Neural progenitor cell (in vitro differentiated cells): ENCODE results near the gene RMP24.

Experiments
- DNase-seq: peaks from one replicate; pipeline ENCODE4 v3.0.0-alpha.2; 2016; ENCODE audit warnings: low spot score
- H2AFZ ChIP-seq: fragments of 200-600 bp; sonication (generic); replicated peaks from 2 replicates; pipeline ENCODE4 v1.6.1; 2016; ENCODE audit warnings: antibody characterized with exemption
- H3F3A ChIP-seq: fragments of 200-600 bp; sonication (generic); 2 replicates; pipeline ENCODE4 v1.6.1; 2016; ENCODE audit warnings: antibody characterized with exemption, low read depth
- H3K27ac ChIP-seq: fragments of 200-600 bp; sonication (generic); 2 replicates; pipeline ENCODE4 v1.5.1; 2016; ENCODE audit warnings: mild to moderate bottlenecking
- H3K27me3 ChIP-seq: fragments of 200-600 bp; sonication (generic); 2 replicates; pipeline ENCODE4 v1.6.1; 2016; ENCODE audit warnings: mild to moderate bottlenecking, moderate library complexity
- H3K36me3 ChIP-seq: fragments of 200-600 bp; sonication (generic); 2 replicates; pipeline ENCODE4 v1.5.1; 2016
- H3K4me1 ChIP-seq: fragments of 200-600 bp; sonication (generic); 2 replicates; pipeline ENCODE4 v1.6.1; 2016; ENCODE audit warnings: mixed run types
- H3K4me2 ChIP-seq: fragments of 200-600 bp; sonication (generic); 2 replicates; pipeline ENCODE4 v1.6.1; 2016
- H3K4me3 ChIP-seq: fragments of 200-600 bp; sonication (generic); 2 replicates; pipeline ENCODE4 v1.5.1; 2016
- H3K79me2 ChIP-seq: fragments of 200-600 bp; sonication (generic); 2 replicates; pipeline ENCODE4 v1.6.1; 2016; ENCODE audit warnings: low read depth
- H3K9ac ChIP-seq: fragments of 200-600 bp; sonication (generic); 2 replicates; pipeline ENCODE4 v1.6.1; 2016
- H3K9me3 ChIP-seq: fragments of 200-600 bp; sonication (generic); 2 replicates; pipeline ENCODE4 v1.5.1; 2016; ENCODE audit warnings: low read depth
- H4K20me1 ChIP-seq: fragments of 200-600 bp; sonication (generic); 2 replicates; pipeline ENCODE4 v1.6.1; 2016; ENCODE audit warnings: low read depth
- H3K27ac Mint-ChIP-seq: 3 replicates; pipeline ENCODE4 v1.8.0; 2021; ENCODE audit warnings: mixed read lengths
- H3K27me3 Mint-ChIP-seq: 2 replicates; pipeline ENCODE4 v1.8.0; 2022; ENCODE audit warnings: low read depth, mild to moderate bottlenecking, inconsistent platforms, moderate library complexity, mixed read lengths; ENCODE audit not compliant: insufficient read depth
- H3K36me3 Mint-ChIP-seq: 3 replicates; pipeline ENCODE4 v1.8.0; 2021; ENCODE audit warnings: mixed read lengths
- H3K4me1 Mint-ChIP-seq: 3 replicates; pipeline ENCODE4 v1.8.0; 2021; ENCODE audit warnings: mixed read lengths
- H3K4me3 Mint-ChIP-seq: 3 replicates; pipeline ENCODE4 v1.8.0; 2021; ENCODE audit warnings: mild to moderate bottlenecking, moderate library complexity, mixed read lengths
- H3K9me3 Mint-ChIP-seq: 3 replicates; pipeline ENCODE4 v1.8.0; 2020; ENCODE audit warnings: mixed read lengths
- CTCF ChIP-seq: fragments of 200-600 bp; sonication (generic); IDR thresholded peaks from 2 replicates; pipeline ENCODE4 v1.5.1; 2017; ENCODE audit warnings: antibody characterized with exemption, mild to moderate bottlenecking
- EZH2 ChIP-seq: fragments of 200-600 bp; sonication (generic); IDR thresholded peaks from 2 replicates; pipeline ENCODE4 v1.6.1; 2017; ENCODE audit warnings: antibody characterized with exemption, mild to moderate bottlenecking, moderate library complexity
- EZH2phosphoT487 ChIP-seq: fragments of 200-600 bp; sonication (generic); IDR thresholded peaks from 2 replicates; pipeline ENCODE4 v1.6.1; 2017; ENCODE audit warnings: antibody characterized with exemption

RMP24 gene

GRCh38 chr18:35979112-35979511 is 6.6 kb downstream of the RMP24 start:
- Mint-ChIP-seq H3K27me3 (no peaks in the 10 kb centered on the region), H3K9me3 (no peaks in the 10 kb centered on the region), H3K27ac (no peak overlapping the region), H3K36me3 (peaks cover 36% of the 10 kb centered on the region), H3K4me3 (no peak overlapping the region), H3K4me1 (peaks cover 1% of the 10 kb centered on the region)
- TF ChIP-seq EZH2 (no peak), EZH2phosphoT487 (no peak), CTCF (no peak)
- Histone ChIP-seq H3K27me3 (no peaks in the 10 kb centered on the region), H3K4me2 (no peak overlapping the region), H3K79me2 (peaks cover 10% of the 10 kb centered on the region), H3K4me1 (peaks cover 3% of the 10 kb centered on the region), H2AFZ (no peak overlapping the region), H3K27ac (no peak overlapping the region), H3K9ac (no peak overlapping the region), H3F3A (peaks cover 14% of the 10 kb centered on the region), H3K36me3 (peaks cover 32% of the 10 kb centered on the region), H4K20me1 (no peaks in the 10 kb centered on the region), H3K9me3 (no peaks in the 10 kb centered on the region), H3K4me3 (no peak overlapping the region)
- DNase-seq, result no peak

- no peaks in the 10 kb centered on the region for H3K4me1 Mint-ChIP-seq
- no peak overlapping the region for H3K27ac ChIP-seq
- H3F3A ChIP-seq, result peaks cover 14% of the 10 kb centered on the region
- H3K36me3 ChIP-seq, result peaks cover 12% of the 10 kb centered on the region
- H3K27me3 ChIP-seq, result no peaks in the 10 kb centered on the region
- no peak for TF ChIP-seq CTCF
- TF ChIP-seq EZH2phosphoT487, result no peak
- TF ChIP-seq EZH2, result no peak
- no peaks in the 10 kb centered on the region for H3K9me3 Mint-ChIP-seq
- no peak overlapping the region for H2AFZ ChIP-seq
- no peak overlapping the region for H3K4me3 ChIP-seq
- no peaks in the 10 kb centered on the region for H3K27me3 Mint-ChIP-seq
- H3K4me2 ChIP-seq, result no peak overlapping the region
- DNase-seq, result no peak
- H3K4me3 Mint-ChIP-seq, result no peak overlapping the region
- no peaks in the 10 kb centered on the region for H3K79me2 ChIP-seq
- H3K9ac ChIP-seq, result no peak overlapping the region
- H4K20me1 ChIP-seq, result no peaks in the 10 kb centered on the region
- no peak overlapping the region for H3K27ac Mint-ChIP-seq
- H3K36me3 Mint-ChIP-seq, result peaks cover 28% of the 10 kb centered on the region
- no peaks in the 10 kb centered on the region for H3K4me1 ChIP-seq
- H3K9me3 ChIP-seq, result no peaks in the 10 kb centered on the region
These were observed 10.1 kb downstream of the RMP24 start for GRCh38 chr18:35982409-35983114.

DNA sequence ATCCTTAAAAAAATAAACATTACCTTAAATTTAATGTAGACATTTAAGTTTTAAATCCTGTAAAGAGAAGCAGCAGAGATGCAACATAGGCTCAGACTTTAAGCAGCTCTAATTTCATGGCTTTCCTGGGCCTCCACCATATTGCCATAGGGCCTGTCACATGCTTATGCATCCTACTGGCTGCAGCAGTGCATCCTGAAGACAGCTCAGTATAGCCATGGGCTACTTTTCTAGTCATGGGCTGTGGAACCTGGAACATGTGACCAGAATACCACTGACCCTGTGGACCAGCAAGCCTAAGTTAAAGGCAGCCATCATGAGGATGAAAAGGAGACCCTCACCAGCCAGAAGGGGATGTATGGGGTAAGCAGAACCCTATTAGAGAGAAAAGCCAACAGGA is 10.7 kb downstream of the RMP24 start:
- Histone ChIP-seq H3K27me3 (no peaks in the 10 kb centered on the region), H3K4me3 (no peak overlapping the region), H2AFZ (no peak overlapping the region), H3K4me1 (no peaks in the 10 kb centered on the region), H3K79me2 (no peaks in the 10 kb centered on the region), H3K36me3 (peaks cover 7% of the 10 kb centered on the region), H3K4me2 (no peak overlapping the region), H3F3A (peaks cover 14% of the 10 kb centered on the region), H3K9ac (no peak overlapping the region), H3K27ac (no peak overlapping the region), H4K20me1 (no peaks in the 10 kb centered on the region), H3K9me3 (no peaks in the 10 kb centered on the region)
- Mint-ChIP-seq H3K4me3 (no peak overlapping the region), H3K4me1 (no peaks in the 10 kb centered on the region), H3K27me3 (no peaks in the 10 kb centered on the region), H3K9me3 (no peaks in the 10 kb centered on the region), H3K27ac (no peak overlapping the region), H3K36me3 (peaks cover 22% of the 10 kb centered on the region)
- DNase-seq, result no peak
- no peak for TF ChIP-seq CTCF
- TF ChIP-seq EZH2, result no peak
- no peak for TF ChIP-seq EZH2phosphoT487
